Forelimb muscle (tissue), 1 donor: Measurements from ENCODE around the gene ERBB4. TPM values are rescaled to one million over a fixed set of nuclear protein-coding genes. Genes with fewer than 3 reads are reported as not detected.
"Not testable (repeated sequence)": the region's sequence is repeated elsewhere in the genome, so short reads cannot be mapped to it uniquely, and the experiment has no call there.

Source experiments
- DNase-seq: peaks from one replicate; pipeline ENCODE4 v3.0.0-alpha.2; 2013; ENCODE audit warnings: low read depth
- polyA plus RNA-seq: library from polyadenylated mRNA; unstranded; fragments of 120-200 nt; gene quantifications from one replicate; pipeline ENCODE4 v1.2.1, GENCODE V29; 2013; ENCODE audit not compliant: insufficient read length

Gene ERBB4
- polyA plus RNA-seq, 1 donor: 8.8 TPM

GRCh38 chr2:212226114-212226513 lies 312.5 kb downstream of the ERBB4 start:
- no peak for DNase-seq

GRCh38 chr2:212223696-212224095 lies 314.9 kb downstream of the ERBB4 start:
- DNase-seq: peak; percentile 9

GRCh38 chr2:212213191-212213590 lies 325.4 kb downstream of the ERBB4 start:
- DNase-seq: no peak

GRCh38 chr2:212208467-212208866 lies 330.1 kb downstream of the ERBB4 start:
- no peak for DNase-seq

GRCh38 chr2:212197776-212198175 lies 340.8 kb downstream of the ERBB4 start:
- no peak for DNase-seq

- DNase-seq: peak; percentile 28
Observed at GRCh38 chr2:212195626-212196025, 343.0 kb downstream of the ERBB4 start.

GRCh38 chr2:212194396-212194795 lies 344.2 kb downstream of the ERBB4 start:
- DNase-seq: no peak

GRCh38 chr2:212193803-212194202 lies 344.8 kb downstream of the ERBB4 start:
- no peak for DNase-seq

- no peak for DNase-seq
Observed at GRCh38 chr2:212193056-212193455, 345.5 kb downstream of the ERBB4 start.

GRCh38 chr2:212191438-212191837 lies 347.2 kb downstream of the ERBB4 start:
- not testable (repeated sequence) for DNase-seq

GRCh38 chr2:212186166-212186565 lies 352.4 kb downstream of the ERBB4 start:
- DNase-seq: no peak

GRCh38 chr2:212181646-212182045 lies 357.0 kb downstream of the ERBB4 start:
- DNase-seq: no peak

- no peak for DNase-seq
Observed at GRCh38 chr2:212180408-212181083, 358.1 kb downstream of the ERBB4 start.

- DNase-seq: no peak
Observed at GRCh38 chr2:212177724-212178123, 360.9 kb downstream of the ERBB4 start.

GRCh38 chr2:212176151-212176550 lies 362.5 kb downstream of the ERBB4 start:
- DNase-seq: no peak

GRCh38 chr2:212173756-212174510 lies 364.7 kb downstream of the ERBB4 start:
- DNase-seq: no peak

GRCh38 chr2:212173331-212173730 lies 365.3 kb downstream of the ERBB4 start:
- DNase-seq: no peak

GRCh38 chr2:212170382-212170781 lies 368.2 kb downstream of the ERBB4 start:
- no peak for DNase-seq

GRCh38 chr2:212158081-212158480 lies 380.5 kb downstream of the ERBB4 start:
- DNase-seq: no peak

GRCh38 chr2:212157012-212157411 lies 381.6 kb downstream of the ERBB4 start:
- DNase-seq: no peak

- DNase-seq: no peak
Observed at GRCh38 chr2:212156088-212156487, 382.5 kb downstream of the ERBB4 start.

- no peak for DNase-seq
Observed at GRCh38 chr2:212154477-212154878, 384.1 kb downstream of the ERBB4 start.

- no peak for DNase-seq
Observed at GRCh38 chr2:212153923-212154322, 384.7 kb downstream of the ERBB4 start.
